NAMALWA (cell line): ENCODE results near the gene TNFAIP3.
"Not testable (repeated sequence)": the region's sequence is repeated elsewhere in the genome, so short reads cannot be mapped to it uniquely, and the experiment has no call there.

Source experiments
- DNase-seq: peaks from one replicate; pipeline ENCODE4 v3.0.0-alpha.2; 2015; ENCODE audit warnings: low spot score

The TNFAIP3 gene

DNA sequence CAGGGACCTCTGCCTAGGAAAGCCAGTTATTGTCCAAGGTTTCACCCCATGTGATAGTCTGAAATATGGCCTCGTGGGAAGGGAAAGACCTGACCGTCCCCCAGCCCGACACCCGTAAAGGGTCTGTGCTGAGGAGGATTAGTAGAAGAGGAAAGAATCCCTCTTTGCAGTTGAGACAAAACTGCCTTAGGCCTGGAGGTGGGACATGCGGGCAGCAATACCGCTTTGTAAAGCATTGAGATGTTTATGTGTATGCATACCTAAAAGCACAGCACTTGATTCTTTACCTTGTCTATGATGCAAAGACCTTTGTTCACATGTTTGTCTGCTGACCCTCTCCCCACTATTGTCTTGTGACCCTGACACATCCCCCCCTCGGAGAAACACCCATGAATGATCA, 22.3 kb upstream of the TNFAIP3 start:
- not testable (repeated sequence) for DNase-seq

DNA sequence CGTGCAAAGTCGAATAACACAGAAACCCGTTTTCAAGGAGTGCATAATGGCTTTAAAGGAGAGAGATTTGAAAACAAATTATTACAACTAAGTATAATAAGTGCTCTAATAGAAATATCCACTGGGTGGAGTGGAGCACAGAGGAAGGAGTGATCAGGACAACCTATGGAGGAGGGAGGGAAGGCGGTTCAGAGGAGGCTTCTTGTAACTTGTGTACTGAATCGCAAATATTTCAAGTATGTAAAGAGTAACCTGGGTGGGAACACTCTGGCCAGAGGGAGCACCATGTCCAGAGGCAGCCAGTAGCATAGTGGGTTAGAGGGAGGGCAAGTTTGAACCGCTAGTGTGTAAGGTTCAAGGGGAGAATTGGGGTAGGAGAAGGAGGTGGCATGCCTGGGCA, 21.6 kb upstream of the TNFAIP3 start:
- DNase-seq: no peak

DNA sequence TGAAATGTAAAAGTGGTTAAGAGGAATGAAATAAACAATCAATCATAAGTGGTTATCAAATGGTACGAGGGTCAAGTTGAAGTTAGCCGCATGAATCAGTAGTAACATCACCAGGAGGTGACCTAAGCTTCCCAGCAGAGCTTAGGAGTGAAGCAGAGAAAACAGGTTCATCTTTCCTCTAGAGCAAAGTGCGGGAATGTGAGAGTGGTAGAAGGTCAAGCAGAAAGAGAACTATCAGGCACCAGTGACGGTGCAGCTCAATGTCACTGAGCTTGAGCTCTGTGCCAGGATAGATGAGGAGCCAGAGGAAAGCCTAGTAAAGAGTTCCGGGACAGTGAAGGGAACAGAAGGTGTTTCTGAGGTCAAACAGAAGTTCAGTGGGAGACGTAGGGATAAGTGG, 20.8 kb upstream of the TNFAIP3 start:
- no peak for DNase-seq

DNA sequence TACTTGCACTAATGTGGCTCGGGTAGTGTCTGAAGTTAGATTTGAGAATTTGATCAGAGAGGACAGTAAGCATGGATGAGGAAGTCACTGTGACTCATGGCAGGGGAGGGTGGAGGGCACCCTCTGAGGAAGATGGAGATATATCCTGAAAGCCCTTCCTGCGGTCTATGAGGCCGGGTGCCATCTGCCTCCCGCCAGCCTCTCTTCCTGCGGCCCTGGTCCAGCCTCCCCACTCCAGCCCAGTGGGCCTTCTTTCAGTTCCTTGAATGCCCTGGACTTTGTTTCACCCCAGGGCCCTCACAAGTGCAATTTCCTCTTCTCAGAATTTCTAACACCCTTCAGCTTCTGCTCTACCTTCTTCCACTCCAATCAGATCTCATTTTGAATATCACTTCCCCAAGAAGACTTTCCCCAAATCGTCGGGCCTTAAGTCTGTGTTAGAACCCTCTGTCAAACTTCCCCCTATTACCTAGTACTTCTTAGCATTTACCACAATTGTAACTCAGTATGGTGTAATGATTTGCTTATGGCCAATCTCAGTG, 20.2 kb upstream of the TNFAIP3 start:
- DNase-seq: no peak

DNA sequence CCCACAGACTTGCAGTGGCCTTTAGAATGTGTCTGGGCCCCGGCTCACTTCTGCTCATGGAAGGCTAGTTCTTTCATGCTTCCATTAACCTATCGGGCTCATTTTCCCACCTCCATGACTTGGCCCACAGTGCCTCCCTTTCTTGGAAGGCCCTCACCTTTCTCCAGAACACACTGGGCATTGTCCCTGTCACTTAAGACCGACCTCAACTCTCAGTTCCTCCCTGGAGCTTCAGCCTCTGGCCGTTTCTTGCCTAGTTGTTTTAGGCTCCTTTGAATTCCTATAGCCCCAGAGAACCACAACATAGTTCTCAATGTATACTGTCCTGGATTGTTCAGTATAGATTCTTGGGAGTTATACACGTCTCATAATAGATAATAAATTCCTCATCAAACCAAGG, 19.3 kb upstream of the TNFAIP3 start:
- DNase-seq: no peak

DNA sequence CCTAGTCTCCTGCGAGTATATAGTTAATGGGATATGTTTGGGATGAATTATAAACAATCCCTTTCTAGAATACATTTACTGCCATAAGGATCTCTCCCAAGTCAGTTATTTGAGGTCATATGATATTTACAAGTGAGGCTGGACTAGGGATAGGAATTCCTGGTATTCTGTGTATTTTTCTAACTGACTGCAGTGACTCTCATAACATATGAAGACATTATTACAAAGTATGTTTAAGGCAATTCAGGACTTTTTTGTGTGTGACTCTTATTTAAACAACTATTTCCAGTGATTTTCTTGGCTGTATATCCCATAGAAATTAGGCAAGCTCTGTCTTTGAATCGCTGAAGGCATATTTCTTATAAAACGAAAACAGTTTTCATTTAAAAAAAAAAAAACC, 18.4 kb upstream of the TNFAIP3 start:
- no peak for DNase-seq

DNA sequence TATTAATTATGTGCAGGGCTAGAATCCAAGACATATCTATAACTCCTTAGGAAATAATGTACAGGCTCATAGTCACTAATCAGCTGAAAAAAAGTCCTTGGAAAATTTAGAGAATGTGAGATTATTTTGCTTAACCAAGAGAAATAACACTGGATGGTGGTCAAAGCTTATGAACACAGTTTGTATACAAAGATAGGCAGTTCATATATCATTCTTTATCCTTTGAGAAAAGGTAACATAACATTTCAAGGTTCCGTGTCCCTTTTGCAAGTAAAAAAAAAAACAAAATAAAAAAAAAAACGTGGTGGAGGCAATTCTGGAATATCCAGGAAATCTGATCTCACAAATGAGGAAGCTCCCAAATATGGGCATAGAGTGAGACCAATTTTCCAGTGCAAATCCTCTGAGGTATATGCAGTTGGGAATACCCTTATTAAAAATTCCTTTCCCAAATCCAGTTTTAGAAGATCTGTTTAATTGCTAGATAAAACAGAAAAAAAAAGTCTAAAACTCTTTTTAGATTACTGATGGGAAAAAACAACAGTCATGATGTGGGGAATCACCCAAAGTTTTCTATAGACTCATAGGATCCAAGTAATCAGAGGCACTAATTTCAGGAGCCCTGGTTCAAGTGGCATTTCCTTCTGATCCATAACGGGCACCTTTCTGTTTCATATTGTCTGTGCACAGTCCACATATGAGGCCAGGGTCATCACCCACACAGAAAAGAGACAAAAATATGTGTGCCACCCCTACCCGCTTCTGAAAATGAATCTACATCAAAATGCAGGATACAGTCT, 17.7 kb upstream of the TNFAIP3 start:
- DNase-seq: no peak

DNA sequence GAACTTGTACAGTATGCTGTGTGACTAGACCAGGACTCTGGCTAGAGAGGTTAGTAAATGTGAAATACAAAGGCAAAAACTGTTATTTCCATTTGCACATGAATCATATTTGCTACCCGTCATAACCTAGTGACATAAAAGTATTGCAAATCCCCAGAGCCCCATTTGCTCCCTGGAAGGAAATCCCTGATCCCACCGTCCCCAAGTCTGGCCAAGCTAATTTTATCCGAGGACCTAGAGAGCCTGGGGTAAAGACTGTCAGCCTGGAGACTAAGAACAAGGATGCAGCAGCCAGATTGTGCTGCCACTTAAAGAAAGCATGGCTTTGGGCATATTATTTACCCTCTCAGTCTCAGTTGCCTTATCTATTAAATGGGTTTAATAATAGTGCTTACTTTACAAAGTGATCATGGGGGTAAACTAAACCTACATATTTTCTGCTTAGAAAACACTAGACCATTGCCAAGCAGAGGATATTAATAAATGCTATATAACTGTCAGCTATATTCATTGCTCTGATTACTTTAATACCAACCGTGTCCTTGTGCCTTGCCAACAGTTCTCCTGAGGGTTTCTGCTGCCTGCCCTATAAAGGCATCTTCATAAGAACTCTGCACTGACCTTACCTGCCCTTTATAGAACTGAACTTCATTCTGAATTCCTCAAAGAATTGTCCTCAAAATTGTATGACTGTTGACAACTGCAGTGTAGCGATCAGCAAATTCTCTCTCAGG, 16.9 kb upstream of the TNFAIP3 start:
- no peak for DNase-seq

DNA sequence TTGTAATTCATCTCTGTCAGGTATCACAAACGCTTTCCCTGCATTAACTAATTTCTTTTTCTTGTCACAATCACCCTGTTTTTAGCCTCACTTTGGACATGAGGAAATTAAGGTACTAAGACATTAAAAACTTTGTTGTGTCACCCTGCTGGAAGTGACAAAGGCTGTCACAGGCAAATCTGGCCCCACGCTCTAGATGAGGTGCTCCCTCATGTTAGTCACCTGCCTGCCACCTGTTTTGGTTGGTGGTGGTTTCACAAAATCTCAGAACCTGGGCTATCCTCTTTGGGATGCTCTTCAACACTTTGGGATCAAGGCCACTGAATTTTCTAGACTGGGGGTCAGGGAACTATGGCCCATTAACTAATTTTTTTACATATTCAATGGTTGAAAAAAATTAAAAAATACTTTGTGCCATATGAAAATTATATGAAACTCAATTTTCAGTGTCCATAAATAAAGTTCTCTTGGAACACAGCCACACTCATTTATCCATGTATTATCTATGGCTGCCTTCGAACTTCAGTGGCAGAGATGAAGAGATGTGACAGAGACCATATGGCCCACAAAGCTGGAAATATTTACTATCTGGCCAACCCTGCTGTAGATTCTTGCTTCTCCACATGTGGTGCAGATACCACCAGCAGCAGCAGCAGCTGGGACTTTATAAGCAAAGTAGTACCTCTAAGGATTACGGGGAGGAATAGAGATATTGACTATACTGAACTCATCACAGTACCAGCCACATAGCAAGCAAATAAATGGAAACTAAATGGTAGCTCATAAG, 16.1 kb upstream of the TNFAIP3 start:
- no peak for DNase-seq

DNA sequence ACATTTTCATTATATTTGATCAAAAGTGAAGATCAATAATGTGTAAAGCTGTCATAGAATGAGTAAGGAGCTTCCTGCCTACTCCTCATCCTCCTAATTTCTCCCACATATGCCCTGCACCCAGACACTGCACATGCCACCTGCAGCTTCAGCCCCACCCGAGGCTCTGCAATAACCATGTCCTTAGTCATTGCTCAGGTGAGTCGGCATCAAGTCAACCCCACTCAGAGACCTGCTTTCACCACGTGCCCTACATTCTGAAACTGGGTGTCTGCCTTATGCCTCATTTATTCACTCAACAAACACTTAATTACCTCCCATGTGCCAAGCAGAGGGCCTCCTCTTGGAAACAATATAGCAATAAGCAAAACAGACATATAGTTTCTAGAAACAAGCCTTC, 15.4 kb upstream of the TNFAIP3 start:
- no peak for DNase-seq

DNA sequence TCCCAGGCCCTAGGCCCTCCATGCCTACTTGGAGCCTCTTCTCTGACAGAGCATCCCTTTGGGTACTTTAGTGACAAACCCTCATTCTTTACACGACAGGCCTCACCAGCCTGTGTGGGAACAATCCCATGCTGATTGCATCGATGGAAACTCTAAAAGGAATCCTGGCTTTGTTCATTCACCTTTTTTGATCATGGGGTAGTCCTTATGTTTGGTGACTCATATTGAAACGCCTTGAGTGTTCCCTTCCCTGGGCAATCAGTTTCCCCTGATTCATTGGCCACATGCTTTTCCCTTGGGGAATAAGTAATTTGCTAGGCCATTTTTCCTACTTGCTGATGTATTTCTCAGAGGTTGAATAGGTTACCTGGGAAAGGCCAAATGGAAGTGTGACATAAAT, 14.7 kb upstream of the TNFAIP3 start:
- no peak for DNase-seq

DNA sequence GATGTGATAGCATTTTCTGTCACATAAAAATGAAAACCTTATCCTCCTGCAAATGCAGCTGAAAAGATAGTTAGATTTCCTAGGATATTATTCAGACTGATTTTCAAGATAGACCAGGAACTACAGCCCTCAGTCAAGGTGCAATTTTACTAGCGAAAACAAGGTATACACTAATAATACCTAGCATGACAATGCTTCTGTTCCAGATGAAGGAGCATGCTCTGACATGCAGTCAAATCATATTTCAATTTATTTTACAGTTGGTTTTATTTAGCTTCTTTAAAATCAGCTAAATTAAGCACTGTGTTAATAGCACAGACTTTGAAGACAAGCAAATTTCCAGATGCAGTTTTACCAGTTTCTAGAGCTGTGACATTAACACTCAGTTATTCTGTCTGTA, 14.2 kb upstream of the TNFAIP3 start:
- DNase-seq: no peak

DNA sequence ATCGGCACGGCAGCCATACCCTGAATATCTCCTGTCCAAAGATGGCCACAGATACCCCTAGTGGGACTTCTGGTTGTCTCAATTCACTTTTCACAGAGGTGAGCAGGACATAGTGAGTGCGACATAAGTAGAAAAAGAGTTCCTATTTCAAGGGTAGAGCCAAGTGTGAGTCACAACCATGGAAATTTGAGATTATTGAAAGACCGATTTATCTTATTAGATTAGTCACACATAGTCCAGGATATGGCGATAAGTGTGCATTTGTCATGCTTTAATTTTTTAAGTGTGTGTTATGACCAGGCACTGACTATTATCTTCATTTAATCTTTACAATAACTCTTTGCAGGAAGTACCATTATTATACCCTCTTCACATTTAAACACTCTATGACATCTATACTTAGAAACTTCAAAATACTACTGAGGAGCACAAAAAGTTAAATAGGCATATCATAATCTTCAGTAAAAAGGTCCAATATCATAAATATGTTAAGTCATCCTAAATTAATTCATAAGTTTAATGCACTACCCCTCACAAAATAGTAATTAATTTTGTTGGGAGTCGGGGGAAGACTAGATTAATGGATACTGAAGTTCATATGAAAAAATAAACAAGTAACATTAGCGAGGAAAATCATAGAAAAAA, 13.4 kb upstream of the TNFAIP3 start:
- no peak for DNase-seq

DNA sequence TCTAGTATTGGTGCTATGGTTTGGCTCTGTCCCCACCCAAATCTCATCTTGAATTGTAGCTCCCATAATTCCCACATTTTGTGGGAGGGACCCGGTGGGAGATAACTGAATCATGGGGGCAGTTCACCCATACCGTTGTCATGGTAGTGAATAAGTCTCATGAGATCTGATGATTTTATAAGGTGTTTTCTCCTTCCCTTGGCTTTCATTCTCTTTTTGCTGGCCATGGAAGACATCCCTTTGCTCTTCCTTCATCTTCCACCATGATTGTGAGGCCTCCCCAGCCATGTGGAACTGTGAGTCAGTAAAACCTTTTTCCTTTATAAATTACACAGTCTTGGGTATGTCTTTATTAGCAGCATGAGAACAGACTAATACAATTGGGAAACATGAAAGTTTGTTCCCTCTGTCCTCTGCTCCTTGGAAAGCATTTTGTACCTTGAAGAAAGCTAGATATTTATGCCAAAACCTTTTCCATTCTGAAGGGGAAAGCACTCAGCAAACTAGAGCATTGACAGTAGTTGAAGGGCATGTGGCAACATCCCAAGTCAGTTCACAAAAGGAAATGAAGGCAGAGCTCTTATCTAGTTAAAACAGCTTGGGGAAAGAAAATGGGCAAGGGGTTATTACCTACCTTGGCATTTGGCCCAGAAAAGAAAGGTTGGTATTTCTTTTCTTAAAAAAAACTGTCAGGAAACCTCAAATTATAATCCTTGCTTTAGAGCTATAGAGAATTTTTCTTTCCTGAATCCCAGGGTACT, 10.7 kb upstream of the TNFAIP3 start:
- no peak for DNase-seq

DNA sequence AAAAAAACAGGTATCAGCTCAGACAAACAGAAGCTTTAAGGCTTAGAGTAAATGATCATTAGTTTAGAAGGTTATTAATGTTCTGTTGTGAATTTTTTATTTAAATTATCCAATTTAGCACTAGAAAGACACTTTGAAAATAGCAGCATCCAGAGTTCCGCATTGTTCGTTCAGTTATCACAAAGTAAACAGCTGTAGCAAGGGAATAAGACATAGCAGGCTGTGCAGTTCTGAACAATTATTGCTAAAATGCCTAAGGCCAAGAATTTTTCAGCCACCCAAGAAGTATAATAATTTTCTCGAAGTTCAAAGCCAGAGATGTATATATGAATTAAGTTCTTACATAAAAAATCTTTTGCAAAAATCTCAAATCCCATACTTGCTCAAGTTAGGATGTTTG, 8.0 kb upstream of the TNFAIP3 start:
- no peak for DNase-seq

DNA sequence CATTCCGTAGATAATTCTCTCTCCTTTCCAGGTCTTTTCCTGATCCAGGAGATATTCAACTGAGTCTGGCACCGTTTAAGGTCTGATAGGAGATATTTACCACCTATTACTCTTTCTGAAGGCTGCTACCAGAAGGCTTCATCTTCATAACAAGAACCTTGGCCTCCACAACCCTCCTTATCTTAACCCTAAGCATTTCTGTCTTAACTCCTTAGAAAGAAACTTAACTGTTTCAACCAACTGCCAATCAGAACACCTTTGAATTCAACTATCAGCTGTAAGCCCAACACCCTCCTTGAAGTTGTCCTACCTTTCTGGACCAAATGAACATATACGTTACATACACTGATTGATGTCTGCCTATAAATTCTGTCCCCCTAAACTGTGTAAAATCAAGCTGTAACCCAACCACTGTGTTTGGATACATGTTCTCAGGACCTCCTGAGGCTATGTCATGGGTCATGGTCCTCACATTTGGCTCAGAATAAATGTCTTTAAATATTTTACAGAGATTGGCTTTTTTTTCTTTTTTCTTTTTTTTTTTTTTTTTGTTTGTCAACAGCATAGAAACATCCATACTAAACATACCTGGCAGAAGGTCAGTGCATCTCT, 6.6 kb upstream of the TNFAIP3 start:
- no peak for DNase-seq

DNA sequence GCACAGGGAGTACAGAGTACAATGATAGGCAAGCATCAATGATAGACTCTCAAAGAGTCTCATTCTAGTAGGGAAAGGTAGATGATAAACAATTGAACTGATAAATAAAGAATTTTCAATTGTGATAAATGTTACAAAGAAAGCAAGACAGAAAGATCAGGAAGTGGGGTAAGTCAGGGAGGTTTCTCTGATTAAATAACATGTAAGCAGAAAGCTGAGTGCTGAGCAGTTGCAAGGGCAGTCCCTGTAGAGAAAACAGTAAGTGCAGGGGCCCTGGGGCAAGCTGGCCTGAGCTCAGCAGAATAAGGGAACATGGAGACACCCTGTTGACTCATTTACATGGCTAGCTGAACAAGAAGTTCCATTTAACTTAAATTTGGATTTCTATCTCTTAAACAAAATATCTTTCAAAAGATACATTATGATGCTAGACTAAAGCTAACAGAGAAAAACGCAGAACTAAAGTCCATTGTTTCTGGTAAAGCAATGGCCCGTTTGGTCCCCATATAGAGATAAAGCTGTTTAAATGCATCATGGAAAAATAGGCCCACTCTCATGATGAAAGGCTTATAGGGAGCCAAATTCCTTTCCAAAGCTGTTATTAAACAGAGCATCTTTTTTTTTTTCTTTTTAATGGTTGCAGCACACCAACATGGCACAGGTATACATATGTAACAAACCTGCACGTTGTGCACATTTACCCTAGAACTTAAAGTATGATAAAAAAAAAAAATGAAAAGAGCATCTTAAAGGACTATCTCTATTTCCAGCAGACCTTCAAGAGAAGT, 5.3 kb upstream of the TNFAIP3 start:
- no peak for DNase-seq

DNA sequence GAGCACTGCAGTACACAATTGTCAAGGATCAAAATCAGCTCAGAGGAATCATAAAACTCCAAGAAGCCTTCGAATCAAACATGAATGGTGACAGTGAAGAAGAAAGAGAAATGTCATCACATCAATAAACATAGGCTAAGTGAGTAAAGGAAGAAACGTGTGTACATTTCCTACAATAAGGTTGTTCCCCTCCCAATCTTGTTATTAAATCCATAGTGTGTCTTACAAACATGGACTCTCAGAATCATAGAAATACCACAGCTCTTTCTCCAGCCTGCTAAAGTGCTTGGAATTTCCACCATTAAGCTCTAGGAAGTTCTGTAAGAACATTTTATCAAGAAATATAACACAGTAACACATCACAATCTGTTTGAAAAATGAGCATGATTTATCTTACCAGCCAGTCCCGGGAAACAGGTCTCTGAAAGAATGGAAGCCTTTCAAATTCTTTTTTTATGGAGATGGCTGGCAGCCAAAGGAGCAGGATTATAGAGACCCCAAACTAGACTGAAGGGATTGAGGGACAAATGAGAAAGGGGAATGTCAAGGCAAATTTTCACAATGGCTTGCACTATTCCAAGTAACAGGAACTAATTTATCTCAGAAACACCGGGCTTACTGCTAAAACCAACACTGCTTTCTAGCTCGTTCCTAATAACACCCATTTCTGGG, 4.5 kb upstream of the TNFAIP3 start:
- DNase-seq: no peak

DNA sequence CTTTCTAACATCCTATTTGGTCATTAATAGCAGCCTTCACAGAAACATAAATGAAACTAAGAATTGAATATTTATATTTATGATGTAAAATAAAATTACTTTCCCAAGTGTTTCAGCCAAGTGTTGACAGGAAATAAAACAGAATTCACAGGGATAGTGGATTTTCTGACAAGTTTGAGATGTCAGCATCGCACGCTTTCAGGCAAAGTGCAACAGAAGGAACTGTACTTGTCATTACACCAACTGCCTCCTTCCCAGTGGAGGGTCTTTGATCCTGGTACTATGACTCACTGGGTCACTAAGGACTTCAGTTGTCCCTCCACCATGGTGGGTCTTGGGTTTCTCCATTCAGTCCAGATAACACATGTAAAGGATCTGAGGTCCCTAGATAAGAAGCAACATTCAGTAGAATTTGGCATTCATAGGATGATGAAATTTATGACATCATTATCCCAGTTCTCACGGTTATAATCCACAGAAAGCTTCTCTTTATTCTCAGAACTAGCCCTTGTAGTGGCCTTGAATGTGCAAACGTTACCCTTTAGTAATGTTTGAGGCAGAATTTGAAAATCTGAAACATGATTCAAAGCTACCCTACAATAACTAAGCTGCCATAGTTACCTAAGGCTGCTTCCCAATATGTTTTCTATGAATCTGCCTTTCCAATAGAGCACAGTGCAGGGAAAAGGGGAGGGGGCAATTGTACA, 3.8 kb upstream of the TNFAIP3 start:
- no peak for DNase-seq
